ENCODE data around the gene DDI2.

The DDI2 gene

DNA sequence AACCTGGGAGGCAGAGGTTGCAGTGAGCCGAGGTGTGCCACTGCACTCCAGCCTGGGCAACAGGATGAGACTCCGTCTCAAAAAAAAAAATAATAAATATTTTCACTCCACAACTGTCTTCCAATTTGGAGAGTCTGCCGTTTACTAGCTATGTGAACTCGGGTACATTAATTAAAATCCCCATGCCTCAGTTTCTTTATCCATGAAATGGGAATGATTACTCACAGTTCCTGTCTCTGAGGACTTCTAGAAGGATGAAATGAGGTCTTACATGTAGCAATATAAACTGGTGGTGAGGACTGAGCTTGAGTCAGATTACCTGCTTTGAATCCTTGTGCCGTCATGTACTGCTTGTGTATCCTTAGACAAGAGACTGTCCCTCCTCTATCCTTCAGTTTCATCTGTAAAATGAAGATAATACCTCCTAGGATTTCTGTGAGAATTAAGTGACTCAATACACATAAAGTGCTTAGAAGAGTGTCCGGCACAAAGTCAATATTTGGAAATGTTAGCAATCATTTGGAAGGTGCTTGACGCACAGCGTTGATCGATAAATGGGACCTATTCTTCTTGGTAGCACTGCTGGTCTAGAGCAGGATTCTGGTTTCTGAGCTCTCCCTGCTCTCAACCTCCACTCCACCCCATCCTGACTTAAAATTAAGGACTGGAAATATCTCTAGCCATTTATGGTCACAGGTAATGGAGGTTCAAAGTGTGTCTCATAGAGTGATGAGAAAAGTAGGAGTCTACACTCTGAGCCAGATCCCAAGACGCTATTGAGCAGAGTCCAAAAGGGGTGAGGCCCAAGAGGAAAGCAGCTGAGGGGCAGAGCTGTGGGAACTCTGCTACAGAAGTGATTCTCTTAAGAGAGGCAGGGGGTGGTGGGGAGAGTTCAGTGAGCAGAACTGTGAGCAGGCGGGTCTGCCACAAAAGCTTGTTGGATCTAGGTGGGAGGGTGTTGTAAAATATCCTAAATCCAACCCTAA lies 11.6 kb upstream of the DDI2 start:
- DNase-seq, result no peak

DNA sequence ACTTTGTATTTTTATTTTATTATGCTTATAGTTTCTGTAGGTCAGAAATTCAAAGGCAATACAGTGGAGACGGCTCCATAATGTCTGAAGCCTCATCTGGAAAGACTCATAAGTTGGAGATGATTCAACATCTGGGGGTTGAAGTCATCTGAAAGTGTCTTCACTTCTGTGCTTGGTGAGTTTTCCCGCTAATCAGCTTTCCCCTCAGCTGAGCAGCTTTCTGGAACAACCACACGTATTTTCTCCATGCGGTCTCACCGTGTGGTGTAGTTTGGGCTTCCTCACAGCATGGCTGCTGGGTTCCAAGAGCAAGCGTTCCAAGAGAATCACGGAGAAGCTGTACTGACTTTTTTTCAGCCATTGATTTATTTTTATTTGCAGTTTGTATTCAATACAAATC lies 7.6 kb upstream of the DDI2 start:
- no peak for DNase-seq

DNA sequence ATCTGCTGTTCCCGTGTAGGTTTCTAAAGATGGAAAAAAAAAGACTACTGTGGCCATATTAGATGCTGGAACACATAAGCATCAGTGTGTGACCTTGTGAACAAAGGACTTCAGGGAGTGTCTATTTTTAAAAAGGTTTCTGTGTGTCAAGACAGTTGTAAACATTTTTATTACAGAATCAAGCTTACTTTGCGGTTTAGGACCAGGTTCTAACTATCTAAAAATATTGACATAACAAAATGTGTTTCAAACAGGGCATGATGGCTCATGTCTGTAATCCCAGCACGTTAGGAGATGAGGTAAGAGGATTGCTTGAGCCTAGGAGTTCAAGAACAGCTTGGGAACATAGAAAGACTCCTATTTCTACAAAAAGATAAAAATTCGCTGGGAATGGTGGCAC lies 7.1 kb upstream of the DDI2 start:
- peak; percentile 26 for DNase-seq

DNA sequence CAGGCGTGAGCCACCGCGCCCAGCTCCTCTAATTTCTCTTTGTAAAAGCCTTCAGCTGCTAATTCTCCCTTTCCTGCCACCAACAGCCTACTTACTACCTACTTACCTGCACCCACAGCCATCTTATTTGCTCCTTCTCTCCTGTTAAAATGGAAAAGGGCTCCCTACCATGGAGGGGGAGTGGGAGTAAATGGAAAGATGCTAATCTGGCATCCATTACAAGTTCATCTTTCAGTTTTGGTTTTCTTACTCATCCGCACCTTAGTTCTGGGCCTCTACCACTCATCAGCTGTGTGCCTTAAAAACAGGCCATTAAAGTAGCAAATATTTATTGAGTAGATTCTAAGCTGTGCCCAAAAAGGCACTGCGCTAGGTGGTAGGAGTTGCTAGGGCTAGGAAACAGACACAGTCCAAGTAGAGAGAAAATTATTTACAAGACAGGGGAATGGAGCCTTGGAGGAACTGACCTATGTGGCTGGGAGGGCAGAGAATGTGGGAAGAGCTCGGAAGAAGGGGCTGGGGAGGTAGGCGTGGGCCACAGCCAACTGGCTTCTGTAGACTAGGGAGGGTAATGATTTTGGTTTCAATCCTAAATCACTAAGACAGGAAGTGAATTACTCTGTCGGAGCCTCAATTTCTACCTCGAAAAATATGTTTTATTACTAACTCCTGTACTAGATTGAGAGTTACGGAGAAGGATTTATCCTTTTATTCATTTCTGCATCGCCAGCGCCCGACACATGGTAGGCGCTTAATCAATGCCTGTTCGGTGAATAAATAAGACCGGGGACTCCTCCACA lies 685 bp upstream of the DDI2 start:
- no peak for DNase-seq

DNA sequence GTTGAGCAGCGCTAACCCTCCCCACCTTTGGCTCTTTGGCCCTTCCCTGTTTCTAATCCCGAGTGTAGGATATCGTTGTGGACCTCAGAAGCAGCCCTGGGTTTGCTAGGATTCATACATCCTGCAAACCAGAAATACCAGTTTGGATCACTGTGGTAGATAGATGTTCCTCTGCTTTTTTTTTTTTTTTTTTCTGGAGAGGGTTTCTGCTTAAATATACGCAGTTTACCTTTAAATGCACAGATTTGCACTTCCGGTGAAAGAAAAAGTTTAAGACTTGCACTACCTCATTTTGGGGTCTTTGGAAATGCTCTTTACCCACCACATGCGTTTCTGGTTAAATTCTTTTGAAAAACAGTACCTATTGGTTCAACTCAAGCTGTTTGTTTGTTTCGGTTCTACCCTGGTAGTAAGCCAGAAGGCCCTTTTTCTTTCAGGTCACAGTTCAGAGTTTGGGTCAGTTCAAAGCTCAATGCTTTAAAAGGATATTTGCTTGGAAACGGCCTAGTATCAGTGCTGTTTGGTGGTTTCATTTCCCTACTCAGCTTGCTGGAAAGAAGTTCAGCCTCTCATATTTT lies 908 bp downstream of the DDI2 start:
- DNase-seq, result no peak

DNA sequence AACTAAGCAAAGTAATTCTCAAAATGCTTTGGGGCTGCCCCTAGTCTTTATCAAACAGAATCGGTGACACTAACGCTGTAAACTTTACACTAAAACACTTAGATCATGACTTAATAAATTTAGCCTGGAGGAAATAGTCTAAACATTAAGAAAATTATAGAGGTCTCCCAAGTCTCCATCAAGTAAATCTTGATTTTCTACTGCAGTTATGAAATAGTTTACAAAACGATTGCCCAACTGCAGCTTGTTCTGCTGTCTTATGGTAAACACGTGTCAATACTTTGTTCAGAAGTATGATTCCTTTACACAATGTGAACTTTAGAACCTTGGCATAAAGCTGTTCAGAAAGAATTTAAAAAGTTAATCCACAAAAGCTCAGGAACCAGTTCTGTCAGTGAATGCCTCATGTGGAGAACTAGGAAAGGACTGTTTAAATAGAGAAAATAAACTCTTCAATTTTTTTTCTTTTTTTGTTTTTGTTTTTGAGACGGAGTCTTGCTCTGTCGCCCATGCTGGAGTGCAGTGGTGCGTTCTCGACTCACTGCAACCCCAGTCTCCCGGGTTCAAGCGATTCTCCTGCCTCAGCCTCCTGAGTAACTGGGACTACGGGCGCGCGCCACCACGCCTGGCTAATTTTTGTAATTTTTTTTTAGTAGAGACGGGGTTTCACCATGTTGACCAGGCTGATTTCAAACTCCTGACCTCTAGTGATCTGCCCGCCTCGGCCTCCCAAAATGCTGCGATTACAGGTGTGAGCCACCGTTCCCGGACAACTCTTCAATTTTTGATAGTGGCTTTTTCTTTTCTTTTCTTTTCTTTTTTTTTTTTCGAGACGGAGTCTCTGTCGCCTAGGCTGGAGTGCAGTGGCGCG lies 1.6 kb downstream of the DDI2 start:
- DNase-seq, result no peak

DNA sequence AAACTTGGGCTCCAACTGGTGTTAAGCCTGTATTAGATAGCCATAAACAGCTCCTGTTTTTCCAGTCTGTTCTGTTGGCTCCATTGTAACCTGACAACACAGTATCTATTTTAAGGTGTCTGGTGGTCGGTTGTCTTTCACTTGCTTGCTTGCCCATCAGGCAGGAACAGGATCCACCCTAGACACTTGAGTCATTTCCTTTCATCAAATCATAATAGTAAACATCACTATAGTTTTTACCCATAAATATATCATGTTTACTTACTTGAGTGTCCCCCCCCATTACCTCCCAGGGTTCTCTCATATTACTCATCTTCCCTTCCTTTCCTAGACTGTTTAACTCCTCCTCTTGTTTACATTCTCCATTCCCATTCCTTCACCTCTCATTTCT lies 2.9 kb downstream of the DDI2 start:
- DNase-seq, result no peak

DNA sequence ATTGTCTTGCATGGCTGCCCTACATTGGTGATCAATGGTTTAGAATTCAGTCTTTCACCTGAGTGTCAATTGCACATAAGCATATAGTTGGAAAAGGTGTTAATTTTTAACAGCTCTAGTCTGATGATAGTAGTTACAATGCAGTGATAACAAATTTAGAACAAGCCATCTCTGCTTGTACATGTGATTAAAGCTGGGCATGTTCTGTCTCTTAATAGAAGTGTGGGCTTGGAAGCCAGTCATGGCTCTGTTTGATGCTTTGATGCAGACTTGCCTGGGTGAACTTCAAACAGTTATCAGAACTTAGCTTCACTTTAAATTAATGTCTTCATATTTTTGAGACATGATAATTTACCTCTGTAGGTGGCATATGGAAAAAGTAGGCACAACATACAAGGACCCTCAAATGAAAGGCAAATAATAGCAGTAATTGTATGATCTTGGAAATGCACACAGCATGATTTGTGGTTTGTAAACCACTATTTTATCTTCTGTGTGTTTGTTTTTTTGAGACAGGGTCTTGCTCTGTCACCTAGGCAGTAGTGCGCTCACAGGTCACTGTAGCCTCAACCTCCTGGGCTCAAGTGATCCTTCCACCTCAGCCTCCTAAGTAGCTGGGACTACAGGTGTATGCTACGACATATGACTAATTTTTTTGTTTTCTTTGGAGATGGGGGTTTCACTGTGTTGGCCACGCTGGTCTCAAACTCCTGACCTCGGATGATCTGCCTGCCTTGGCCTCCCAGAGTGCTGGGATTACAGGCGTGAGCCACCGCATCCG lies 3.8 kb downstream of the DDI2 start:
- DNase-seq, result no peak

DNA sequence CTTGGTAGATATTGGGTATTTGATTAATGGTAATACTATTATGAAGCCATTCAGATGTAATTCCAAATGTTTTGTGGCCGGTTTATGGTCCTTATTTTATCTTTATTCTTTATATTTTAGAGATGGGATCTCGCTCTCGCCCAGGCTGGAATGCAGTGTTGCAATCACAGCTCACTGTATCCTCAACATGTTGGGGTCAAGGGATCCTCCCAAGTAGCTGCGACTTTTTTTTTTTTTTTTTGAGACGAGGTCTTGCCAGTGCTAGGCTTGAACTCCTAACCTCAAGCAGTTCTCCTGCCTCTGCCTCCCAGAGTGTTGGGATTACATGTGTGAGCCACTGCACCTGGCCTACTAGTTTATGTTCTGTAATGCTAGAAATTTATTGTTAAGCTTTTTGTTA lies 4.7 kb downstream of the DDI2 start:
- DNase-seq, result no peak

DNA sequence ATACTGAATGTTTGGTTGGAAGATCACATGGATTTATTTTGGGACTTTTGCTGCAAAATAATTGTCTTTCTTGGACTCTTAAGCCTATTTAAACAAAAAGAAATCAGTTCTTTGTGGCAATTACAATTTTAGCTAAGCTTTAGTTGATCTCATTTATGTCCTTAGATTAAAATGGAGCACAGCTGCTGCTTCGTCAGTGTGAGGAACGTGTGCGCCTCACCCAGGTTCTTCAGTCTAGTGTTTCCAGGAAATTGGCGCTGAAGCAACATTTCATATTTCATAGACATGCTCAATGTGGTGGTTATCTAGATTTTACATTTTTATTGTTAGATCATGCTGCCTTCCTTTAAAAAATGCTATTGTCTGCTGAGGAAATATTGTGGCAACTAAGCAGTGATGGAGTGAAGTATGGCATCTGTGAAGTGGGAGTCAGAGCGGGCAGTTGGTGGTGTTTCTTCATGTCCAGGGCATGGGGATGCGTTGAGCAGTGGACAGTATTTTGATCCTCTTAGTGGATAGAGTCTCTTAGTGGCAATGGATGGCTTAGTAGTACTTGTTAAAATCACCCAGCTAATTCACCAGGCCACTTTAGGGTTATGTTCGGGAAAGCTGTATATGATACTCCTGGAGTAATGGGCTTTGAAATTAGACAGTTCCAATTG lies 5.6 kb downstream of the DDI2 start:
- no peak for DNase-seq

DNA sequence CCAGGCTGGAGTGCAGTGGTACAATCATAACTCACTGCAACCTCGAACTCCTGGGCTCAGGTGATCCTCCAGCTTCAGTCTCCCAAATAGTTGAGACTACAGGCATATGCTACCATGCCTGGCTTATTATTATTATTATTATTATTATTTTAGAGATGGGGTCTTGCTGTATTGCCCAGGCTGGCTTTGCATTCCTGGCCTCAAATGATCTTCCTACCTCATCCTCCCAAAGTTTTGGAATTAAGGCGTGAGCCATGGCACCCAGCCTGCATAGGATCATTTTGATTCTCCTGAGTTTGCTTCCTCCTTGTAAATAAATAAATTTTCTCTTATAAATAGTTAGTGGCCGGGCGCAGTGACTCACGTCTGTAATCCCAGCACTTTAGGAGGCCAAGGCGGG lies 6.2 kb downstream of the DDI2 start:
- no peak for DNase-seq

DNA sequence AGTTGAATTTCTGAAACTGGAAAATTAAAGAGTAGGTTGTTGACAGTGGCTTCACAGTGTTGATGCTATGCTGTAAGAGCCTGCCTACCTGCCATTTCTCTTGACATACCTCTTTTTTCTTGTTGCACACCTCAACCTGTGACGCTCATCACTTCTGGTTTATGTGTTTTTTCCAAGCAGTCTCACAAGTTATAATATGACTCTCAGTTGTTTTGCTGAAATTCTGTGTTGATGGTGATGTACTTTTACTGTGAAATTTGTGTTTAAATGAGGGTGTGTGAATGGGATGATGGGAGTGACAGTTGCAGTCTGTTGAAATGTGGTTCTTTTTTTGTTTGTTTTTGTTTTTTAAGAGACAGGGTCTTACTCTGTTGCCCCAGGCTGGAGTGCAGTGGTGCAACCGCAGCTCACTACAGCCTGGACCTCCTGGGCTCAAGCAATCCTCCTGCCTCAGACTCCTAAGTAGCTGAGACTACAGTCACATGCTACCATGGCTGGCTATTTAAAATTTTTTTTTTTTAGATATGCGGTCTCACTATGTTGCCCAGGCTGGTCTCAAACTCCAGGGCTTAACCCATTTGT lies 7.0 kb downstream of the DDI2 start:
- no peak for DNase-seq

DNA sequence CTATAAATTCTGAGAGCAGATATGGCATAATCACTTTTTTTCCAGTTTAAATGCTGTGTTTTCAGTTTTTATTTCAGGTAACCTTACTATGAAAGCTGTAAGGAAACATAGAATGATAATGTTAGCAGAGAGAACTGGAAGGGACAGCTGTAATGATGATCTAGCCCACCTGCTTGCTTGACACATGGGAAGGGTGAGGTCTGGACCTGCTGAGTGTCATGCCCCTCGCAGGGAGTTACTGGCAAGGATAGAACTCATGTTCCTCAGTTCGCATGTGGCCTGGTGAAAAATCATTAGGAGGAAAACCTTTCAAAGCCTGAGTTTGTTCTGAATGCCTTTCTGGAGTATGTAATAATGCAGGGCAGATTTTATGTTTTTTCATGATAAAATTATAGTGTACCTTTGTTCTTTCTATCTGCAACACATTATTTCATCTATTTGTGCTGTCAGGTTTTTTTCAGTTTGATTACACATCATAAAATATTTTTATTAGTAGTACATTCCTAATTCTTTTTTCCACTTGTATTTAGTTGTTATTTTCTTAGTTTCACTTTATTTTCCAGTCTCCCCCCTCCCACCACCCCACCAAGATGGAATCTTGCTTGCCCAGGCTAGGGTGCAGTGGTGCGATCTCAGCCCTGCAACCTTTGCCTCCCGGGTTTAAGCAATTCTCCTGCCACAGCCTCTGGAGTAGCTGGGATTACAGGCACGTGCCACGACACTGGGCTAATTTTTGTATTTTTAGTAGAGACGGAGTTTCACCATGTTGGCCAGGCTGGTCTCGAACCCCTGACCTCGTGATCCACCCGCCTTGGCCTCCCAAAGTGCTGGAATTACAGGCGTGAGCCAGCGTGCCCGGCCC lies 8.0 kb downstream of the DDI2 start:
- no peak for DNase-seq

DNA sequence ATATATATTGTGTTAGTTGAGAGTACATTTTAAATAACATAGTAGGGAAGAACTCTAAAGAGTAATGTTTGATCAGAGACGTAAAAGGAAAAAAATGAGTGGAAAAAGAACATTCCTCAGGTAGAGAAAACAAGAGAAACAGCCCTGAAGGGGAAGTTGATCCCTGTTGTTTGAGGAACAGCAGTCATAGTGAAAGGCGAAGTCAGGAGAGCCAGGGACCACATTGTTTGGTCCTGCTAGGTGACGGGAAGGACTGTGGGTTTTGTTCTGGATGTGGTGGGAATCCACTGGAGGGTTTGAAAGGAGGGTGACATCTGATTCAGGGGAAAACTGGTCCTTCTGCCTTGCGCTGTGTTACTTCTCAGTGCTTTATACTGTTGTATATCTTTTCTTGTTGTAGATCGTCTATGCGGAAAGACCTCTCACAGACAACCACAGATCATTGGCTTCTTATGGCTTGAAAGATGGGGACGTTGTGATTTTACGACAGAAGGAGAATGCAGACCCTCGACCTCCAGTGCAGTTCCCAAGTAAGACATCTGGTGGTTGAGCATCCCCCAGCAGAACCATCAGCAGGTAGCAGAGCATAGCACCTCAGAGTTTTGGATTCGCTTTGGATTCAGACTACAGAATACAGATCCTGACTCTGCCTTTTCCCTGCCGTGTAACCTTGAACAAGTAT lies 9.2 kb downstream of the DDI2 start:
- DNase-seq, result no peak

DNA sequence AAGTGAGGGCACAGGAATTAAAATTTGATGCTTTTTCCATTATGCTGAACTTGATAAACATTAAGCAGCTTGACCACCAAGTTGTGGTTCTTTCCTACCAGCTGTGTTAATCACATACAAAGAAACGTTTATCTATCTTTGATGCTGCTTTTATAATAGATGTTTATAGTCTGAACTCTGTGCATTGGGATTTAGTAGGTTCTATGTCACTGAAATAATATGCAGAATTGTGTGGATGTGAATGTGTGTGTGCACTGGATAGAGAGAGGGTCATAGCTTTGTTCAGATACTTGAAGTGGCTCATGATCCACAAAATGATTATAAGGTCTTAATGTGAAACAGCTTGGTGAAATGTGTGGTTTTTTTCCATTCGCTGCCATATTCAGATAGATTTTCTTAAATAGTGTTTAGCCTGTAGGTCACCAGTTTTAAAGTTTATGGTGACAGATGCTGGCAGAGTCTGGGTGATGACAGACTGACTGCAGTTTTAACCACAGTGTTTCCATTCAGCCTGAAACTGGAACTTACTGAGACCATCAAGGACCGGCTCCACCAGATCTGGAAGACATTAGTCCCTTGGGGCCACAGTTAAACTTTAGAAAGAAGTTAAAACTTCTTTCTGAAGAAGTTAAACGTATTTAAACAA lies 10.2 kb downstream of the DDI2 start:
- no peak for DNase-seq

DNA sequence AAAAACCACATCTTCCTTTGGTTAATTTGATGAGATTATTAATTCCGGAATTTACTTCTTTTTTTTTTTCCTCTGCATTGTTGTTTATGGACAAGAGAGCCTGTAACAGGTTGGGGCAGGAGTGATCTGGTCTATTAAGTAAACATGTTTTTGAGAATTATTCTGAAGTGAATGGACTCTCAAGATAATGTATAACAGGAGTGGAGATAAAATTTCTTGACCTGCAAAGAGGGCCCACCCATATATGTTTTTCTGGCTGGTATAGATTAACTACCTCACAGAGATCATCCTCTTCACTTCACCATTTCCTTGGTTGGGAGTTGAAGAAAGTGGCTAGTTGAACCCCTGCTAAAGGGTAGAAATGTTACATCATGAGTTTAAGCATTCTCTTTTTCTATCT lies 10.7 kb downstream of the DDI2 start:
- DNase-seq, result no peak

DNA sequence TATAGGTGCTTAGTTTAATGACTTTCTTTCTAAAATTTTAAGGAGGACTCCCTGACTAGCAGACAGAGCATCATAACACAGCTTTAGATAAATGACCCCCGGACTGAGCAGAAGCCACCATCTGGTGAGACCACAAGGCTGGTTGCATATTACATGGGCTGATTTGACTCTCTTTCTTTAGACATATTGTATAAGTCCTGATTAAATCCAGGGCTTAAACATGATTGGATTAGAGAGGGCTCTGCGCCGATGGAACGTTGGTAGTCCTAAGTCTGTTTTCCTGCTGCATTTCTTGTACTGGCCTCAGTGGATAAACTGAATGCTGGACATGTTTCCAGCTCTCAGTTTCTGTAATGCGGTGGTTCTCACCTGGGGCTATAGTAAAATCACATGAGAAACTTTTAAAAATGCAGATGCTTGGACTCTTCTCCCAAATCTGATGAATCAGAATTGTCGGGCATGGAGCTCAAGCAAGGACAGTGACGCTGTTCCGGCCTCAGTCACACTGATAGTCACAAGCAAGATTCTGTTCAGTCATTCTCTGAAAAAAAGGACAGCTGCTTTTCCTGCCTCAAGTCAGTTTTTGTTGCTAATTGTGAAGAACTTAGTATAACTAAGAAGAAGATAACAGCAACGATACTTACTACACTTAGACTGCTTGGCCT lies 16.6 kb downstream of the DDI2 start:
- no peak for DNase-seq

DNA sequence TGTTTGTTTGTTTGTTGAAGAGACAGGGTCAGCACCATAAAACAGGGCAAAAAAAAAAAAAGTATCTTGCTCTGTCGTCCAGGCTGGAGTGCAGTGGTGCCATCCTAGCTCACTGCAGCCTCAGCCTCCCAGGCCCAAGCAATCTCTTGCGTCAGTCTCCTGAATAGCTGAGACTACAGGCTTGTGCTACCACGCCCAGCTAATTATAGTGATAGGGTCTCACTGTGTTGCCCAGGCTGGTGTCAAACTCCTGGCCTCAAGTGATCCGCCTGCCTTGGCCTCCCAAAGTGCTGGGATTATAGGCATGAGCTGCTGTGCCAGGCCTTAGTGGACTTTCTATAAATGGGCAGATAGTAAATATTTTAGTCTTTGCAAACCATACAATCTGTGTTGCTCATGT lies 19.2 kb downstream of the DDI2 start:
- DNase-seq, result no peak

Measured in SHP77 treated with DMSO at 0.1 percent for 48 hours (cell line).